Thyroid gland (tissue), 4 donors: ENCODE results near the gene MKKS. TPM values are rescaled to one million over a fixed set of nuclear protein-coding genes. Genes with fewer than 3 reads are reported as not detected.

Experiments
- DNase-seq, 2 donors: peaks; one replicate each; pipeline ENCODE4 v3.0.0-alpha.2; 2019
- H3K27ac ChIP-seq, 3 donors: fragments of 200-600 bp; sonication (generic); 1 replicate in 2 of 3; 2 replicates in 1 of 3; pipeline ENCODE4 v1.5.1; 2016 to 2019; ENCODE audit warnings: mild to moderate bottlenecking in 1 of 3, moderate library complexity in 1 of 3
- H3K27me3 ChIP-seq: fragments of 200-600 bp; sonication (generic); one replicate; pipeline ENCODE4 v1.5.1; 2019
- H3K36me3 ChIP-seq, 2 donors: fragments of 200-600 bp; sonication (generic); one replicate each; pipeline ENCODE4 v1.5.1; 2016 to 2019
- H3K4me1 ChIP-seq, 2 donors: fragments of 200-600 bp; sonication (generic); one replicate each; pipeline ENCODE4 v1.5.1; 2017 to 2019
- H3K4me3 ChIP-seq, 3 donors: fragments of 200-600 bp; sonication (generic); replicated peaks in 1 of 3; 1 replicate in 2 of 3; 2 replicates in 1 of 3; pipeline ENCODE4 v1.5.1; 2016; ENCODE audit warnings: mild to moderate bottlenecking in 1 of 3
- H3K9me3 ChIP-seq: fragments of 200-600 bp; sonication (generic); one replicate; pipeline ENCODE4 v1.5.1; 2017
- POLR2A ChIP-seq, 2 donors: fragments of 450-650 bp; IDR thresholded peaks; one replicate each; pipeline ENCODE4 v1.6.1; 2017; ENCODE audit warnings: antibody characterized with exemption in 2 of 2, mild to moderate bottlenecking in 2 of 2, moderate library complexity in 1 of 2
- WGBS, 2 donors: methylation state at CpG; one replicate each; pipeline ENCODE4 v1.1.5; 2017; 5-methylcytosine and 5-hydroxymethylcytosine counted together
- intact Hi-C: fragments of 100-400 bp; cut with DNase I; formaldehyde crosslinking; loops from one replicate; pipeline ENCODE4 v1.15.1; 2023
- total RNA-seq, 4 donors: library from RNA; depleted of rRNA; stranded (reverse); fragments of >200 nt; gene quantifications; one replicate each; pipeline ENCODE4 v1.2.3, GENCODE V29; 2016
- TF ChIP-seq, protein P1 (sequence below), 6 experiments: fragments of 200-600 bp in 3 of 6; fragments of 450-650 bp in 3 of 6; sonication (generic) in 3 of 6; IDR thresholded peaks; one replicate each; pipeline ENCODE4 v1.5.1; 2016 to 2019; ENCODE audit warnings: antibody characterized with exemption in 6 of 6, mild to moderate bottlenecking in 2 of 6, inconsistent platforms in 1 of 6, moderate library complexity in 1 of 6

Gene MKKS
- total RNA-seq, 4 donors from 2014 or later: 19.3 to 27.8 (median 24.1) TPM

DNA sequence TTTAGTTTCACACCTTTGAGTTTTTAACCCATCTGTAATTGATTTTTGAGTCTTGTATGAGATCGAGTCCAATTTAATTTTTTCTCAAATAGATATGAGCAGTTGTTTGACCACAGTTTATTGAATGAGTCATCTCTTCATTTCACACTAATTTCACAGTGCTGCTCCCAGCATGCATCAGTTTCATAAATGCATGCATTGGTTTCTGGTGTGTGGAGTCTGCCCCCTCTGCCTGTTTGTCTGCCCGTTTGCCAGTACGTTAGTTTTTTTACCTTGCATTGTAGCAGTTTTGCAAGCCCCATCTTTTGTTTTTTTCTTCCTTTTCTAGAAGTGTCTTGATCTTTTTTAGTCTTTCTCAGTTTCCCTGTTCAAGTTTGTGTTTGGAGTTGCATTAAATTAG is 13.0 kb upstream of the MKKS start:
- Histone ChIP-seq H3K36me3 (no peaks in the 10 kb centered on the region), H3K27ac (no peak overlapping the region), H3K27me3 (no peaks in the 10 kb centered on the region), H3K4me1 (no peaks in the 10 kb centered on the region), H3K4me3 (no peak overlapping the region), H3K9me3 (no peaks in the 10 kb centered on the region)
- DNase-seq: no peak
- intact Hi-C loops: no loop called here
- TF ChIP-seq, protein P1, sequence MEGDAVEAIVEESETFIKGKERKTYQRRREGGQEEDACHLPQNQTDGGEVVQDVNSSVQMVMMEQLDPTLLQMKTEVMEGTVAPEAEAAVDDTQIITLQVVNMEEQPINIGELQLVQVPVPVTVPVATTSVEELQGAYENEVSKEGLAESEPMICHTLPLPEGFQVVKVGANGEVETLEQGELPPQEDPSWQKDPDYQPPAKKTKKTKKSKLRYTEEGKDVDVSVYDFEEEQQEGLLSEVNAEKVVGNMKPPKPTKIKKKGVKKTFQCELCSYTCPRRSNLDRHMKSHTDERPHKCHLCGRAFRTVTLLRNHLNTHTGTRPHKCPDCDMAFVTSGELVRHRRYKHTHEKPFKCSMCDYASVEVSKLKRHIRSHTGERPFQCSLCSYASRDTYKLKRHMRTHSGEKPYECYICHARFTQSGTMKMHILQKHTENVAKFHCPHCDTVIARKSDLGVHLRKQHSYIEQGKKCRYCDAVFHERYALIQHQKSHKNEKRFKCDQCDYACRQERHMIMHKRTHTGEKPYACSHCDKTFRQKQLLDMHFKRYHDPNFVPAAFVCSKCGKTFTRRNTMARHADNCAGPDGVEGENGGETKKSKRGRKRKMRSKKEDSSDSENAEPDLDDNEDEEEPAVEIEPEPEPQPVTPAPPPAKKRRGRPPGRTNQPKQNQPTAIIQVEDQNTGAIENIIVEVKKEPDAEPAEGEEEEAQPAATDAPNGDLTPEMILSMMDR (IDR thresholded peaks at IDR 0.05): no peak
- no peak for TF ChIP-seq POLR2A (IDR thresholded peaks at IDR 0.05)
- 58 to 79% methylated on average over 3 of the region's 3 CpGs for WGBS, 2 donors

GRCh38 chr20:10445758-10446157 is 11.7 kb upstream of the MKKS start:
- intact Hi-C loops: no loop called here

DNA sequence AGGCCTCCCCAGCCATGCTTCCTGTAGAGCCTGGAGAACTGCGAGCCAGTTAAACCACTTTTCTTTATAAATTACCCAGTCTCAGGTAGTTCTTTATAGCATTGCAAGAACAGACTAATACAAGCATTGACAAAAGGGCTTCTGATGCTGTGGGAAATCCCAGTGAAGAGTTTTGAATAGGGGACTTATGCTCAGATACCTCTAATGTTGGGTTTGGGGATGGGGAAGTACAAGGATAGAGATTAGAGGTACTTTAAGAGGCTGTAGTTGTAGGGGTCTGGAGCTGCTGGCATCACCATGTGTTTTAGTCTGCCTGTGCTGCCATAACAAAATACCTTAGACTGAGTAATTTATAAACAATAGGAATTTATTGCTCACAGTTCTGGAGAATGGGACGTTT is 9.9 kb upstream of the MKKS start:
- Histone ChIP-seq H3K4me1 (no peaks in the 10 kb centered on the region), H3K36me3 (no peaks in the 10 kb centered on the region), H3K4me3 (no peak overlapping the region), H3K27me3 (no peaks in the 10 kb centered on the region), H3K27ac (no peak overlapping the region), H3K9me3 (no peaks in the 10 kb centered on the region)
- WGBS, 2 donors: 89 to 96% methylated on average over 2 of the region's 2 CpGs
- intact Hi-C loops: no loop called here
- DNase-seq: no peak
- TF ChIP-seq, protein P1 (IDR thresholded peaks at IDR 0.05): no peak

More at GRCh38 chr20:10445758-10446157, 11.7 kb upstream of the MKKS start:
- no peak for DNase-seq
- H3K4me3 ChIP-seq: no peak overlapping the region
- WGBS, 2 donors: 90 to 93% methylated on average over 4 of the region's 4 CpGs
- H3K36me3 ChIP-seq: no peaks in the 10 kb centered on the region
- no peaks in the 10 kb centered on the region for H3K27me3 ChIP-seq
- no peak overlapping the region for H3K27ac ChIP-seq
- no peaks in the 10 kb centered on the region for H3K4me1 ChIP-seq
- no peak for TF ChIP-seq POLR2A (IDR thresholded peaks at IDR 0.05)
- TF ChIP-seq, protein P1 (IDR thresholded peaks at IDR 0.05): no peak
- no peaks in the 10 kb centered on the region for H3K9me3 ChIP-seq

GRCh38 chr20:10438217-10438616 is 4.2 kb upstream of the MKKS start:
- H3K9me3 ChIP-seq: no peaks in the 10 kb centered on the region
- WGBS, 2 donors: 74% methylated on average over 4 of the region's 4 CpGs
- no peaks in the 10 kb centered on the region for H3K27me3 ChIP-seq
- peaks cover 1 to 7% of the 10 kb centered on the region in 2 donors for H3K4me1 ChIP-seq
- no peak overlapping the region for H3K4me3 ChIP-seq
- H3K27ac ChIP-seq: no peak overlapping the region
- TF ChIP-seq POLR2A (IDR thresholded peaks at IDR 0.05): no peak
- TF ChIP-seq, protein P1 (IDR thresholded peaks at IDR 0.05): no peak
- no peak for DNase-seq
- H3K36me3 ChIP-seq: no peaks in the 10 kb centered on the region
- intact Hi-C loops: loop anchor here (10.0 kb wide), 1 partner anchor 237 kb away; the partner anchor contains the start of gene JAG1

GRCh38 chr20:10436053-10436699 is 2.2 kb upstream of the MKKS start:
- Histone ChIP-seq H3K9me3 (no peaks in the 10 kb centered on the region), H3K27ac (no peak overlapping the region), H3K36me3 (no peaks in the 10 kb centered on the region), H3K4me1 (peaks cover 15 to 22% of the 10 kb centered on the region in 2 donors), H3K4me3 (no peak overlapping the region), H3K27me3 (no peaks in the 10 kb centered on the region)
- TF ChIP-seq POLR2A (IDR thresholded peaks at IDR 0.05): no peak
- TF ChIP-seq, protein P1 (IDR thresholded peaks at IDR 0.05): no peak
- intact Hi-C loops: loop anchor here (10.0 kb wide), 1 partner anchor 239 kb away; the partner anchor contains the start of gene JAG1
- 94 to 95% methylated on average over 20 of the region's 20 CpGs for WGBS, 2 donors
- DNase-seq: no peak
